GM19035 (cell line): ENCODE measurements around the gene CPSF4.
A peak's percentile ranks its signal among the peaks of the same experiment; 100 is the strongest.
"Not testable (repeated sequence)": the region's sequence is repeated elsewhere in the genome, so short reads cannot be mapped to it uniquely, and the experiment has no call there.

Experiments
- ATAC-seq: cut with Tn5 transposase; IDR thresholded peaks from one replicate; pipeline ENCODE4 v1.9.1; 2021; ENCODE audit not compliant: unreplicated experiment

The CPSF4 gene

DNA sequence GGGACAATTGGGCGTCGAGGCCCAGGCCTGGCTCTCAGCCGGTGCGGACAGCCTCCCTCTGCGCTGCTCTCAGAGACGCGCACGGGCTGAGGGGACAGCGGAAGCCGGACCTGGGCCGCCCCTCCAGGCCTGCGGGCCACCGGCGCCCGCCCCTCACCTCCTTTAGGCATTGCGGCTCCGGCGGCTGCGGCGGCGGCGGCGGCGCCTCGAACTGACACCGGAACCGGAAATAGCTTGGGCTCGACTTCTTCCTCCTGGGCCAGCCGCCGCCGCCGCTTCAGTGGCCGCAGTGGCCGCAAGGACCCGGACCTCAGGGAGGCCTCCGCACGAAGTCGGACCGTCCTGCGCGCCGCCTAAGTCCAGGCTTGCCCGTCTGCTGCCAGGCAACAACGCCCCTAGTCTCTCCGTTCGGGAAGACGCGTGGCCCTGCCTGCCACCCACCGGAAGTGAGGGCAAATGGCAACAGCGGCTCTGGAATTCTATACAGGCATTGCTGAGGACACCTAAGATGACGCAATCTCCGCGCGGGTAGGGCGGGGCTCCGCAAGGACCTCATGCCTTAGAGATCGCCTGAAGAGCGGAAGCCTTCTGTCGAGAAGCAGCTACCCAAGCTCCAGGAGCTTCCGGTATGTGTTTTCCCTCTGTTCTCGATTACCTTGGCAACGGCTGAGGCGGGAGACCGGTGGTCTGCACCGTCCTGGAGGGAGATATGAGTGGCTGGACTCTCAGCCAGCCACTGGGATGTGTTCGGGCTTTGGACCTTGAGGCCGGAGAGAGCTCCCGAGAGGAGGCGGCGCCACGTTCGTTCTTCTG is 30.2 kb upstream of the CPSF4 start, which contains the start of the genes BUD31 and PDAP1:
TSS of gene BUD31 (plus strand) at position 591 of the 813 bp plus-strand sequence. CDS start 2,124 bp downstream, outside the sequence.
TSS of gene PDAP1 (minus strand) at position 219 of the 813 bp plus-strand sequence. CDS start at position 170, 49 bp downstream.
- peak; percentile 79 for ATAC-seq

DNA sequence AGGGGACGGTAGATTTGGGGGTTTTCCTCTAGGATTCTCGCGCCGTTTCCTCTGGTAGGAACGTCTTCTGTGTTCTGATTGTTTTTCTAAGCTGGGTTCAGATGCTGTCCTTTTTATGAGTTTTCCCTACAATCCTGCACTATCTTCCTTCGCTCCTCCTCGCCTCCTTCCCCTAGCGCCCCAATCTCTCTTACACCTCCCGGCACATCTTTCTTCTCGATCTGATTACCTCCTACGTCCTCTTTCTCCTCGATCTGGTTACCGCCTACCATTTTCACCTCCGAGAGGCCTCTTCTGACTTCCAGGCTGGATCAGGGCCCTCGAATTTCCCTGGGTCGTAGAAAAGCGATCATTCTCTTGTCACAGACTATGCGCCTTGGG is 29.6 kb upstream of the CPSF4 start:
- peak; percentile 11 for ATAC-seq

GRCh38 chr7:99409806-99410205 is 28.9 kb upstream of the CPSF4 start:
- no peak for ATAC-seq

DNA sequence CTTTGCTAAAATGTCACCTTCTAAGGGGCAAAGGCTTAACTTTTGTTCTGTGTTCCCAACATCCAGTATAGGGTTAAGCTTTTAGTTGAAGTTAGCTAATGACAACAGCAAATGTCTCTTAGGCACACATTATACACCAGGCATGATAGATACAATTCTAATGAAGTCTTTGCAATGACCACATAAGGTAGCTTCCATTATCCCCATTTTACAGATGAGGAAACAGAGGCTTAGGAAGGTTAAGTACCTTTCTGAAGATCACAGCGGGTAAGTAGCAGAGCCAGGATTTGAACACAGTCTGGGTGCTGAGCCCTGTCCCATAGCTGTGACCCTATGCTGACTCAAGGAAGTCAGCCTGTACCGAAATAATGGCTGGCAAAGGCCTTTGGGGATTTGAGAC is 28.1 kb upstream of the CPSF4 start:
- ATAC-seq = no peak

DNA sequence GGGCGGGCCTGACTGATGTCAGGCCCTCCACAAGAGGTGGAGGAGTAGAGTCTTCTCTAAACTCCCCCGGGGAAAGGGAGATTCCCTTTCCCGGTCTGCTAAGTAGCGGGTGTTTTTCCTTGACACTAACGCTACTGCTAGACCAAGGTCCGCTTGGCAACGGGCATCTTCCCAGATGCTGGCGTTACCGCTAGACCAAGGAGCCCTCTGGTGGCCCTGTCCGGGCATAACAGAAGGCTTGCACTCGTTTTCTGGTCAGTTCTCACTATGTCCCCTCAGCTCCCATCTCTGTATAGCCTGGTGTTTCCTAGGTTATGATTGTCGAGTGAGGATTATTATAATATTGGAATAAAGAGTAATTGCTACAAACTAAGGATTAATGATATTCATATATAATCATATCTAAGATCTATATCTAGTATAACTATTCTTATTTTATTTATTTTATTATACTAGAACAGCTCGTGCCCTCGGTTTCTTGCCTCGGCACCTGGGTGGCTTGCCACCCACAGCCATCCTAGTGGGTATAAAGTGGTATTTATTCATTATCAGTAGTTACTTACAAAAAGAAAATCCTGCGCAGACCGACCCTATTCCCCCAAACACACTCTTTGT is 23.1 kb upstream of the CPSF4 start:
- not testable (repeated sequence) for ATAC-seq

DNA sequence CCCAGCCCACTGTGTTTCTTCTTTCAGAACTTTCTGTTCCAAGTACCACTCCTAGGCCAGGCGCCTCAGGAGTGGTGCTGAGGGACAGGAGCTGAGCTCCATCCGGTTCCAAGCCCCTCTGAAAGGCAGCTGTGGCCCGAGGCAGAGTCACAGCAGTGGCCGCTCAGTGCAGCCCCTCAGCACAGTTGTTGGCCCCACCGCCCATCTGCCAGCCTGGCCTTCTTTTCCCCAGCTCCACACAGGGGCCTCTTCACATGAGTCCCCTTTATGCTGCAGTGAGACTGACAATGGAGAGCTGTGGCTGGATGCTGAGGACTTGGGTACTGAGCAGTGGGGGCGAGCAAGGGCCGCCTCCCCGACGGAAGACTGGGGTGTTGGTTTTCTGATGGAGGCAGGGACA is 20.5 kb upstream of the CPSF4 start:
- ATAC-seq = no peak

- ATAC-seq = no peak
Observed at GRCh38 chr7:99419323-99420021, 19.3 kb upstream of the CPSF4 start.

GRCh38 chr7:99420213-99420612 is 18.5 kb upstream of the CPSF4 start:
- ATAC-seq = no peak

- no peak for ATAC-seq
Observed at GRCh38 chr7:99420986-99421385, 17.8 kb upstream of the CPSF4 start.

- ATAC-seq = no peak
Observed at GRCh38 chr7:99422186-99422585, 16.6 kb upstream of the CPSF4 start.

- ATAC-seq = no peak
Observed at GRCh38 chr7:99422625-99423024, 16.1 kb upstream of the CPSF4 start.

DNA sequence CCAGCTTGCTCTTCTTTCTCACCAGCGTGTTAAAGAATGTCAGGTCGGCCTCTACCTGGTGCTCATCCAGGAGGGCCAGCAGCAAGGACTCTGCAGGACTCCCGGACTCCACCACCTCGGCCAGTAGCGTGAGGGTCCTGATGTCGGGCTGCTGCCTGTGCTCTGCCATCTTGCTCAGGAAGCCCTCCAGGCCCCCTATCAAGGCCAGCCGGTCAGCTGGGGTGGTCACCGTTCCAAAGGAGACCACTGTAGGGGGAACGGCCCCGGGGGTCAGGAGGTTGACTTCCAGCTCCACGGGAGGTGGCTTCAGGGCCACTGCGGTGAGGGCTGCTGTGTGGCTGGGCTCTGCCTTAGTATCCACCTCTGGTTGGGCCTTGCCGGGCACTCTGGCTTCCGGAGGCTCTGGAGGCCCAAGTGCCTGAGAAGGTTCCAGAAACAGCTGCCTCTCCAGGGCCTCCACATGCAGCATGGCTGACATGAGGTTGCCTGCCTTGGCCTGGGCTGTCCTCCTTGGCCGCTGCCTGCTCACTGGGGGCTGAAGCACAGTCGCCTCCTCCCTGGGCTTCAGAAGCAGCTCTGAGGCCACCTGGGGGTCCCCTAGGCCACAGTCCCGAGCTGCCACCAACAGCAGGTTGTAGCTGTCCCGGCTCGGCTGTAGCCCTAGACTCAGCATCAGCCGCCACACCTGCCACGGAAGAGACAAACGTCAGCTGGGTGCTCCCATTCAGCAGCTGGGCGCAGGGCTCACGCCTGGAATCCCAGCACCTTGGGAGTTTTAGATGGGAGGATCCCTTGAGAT is 13.6 kb upstream of the CPSF4 start:
- no peak for ATAC-seq

- ATAC-seq = no peak
Observed at GRCh38 chr7:99428972-99429566, 9.7 kb upstream of the CPSF4 start.

DNA sequence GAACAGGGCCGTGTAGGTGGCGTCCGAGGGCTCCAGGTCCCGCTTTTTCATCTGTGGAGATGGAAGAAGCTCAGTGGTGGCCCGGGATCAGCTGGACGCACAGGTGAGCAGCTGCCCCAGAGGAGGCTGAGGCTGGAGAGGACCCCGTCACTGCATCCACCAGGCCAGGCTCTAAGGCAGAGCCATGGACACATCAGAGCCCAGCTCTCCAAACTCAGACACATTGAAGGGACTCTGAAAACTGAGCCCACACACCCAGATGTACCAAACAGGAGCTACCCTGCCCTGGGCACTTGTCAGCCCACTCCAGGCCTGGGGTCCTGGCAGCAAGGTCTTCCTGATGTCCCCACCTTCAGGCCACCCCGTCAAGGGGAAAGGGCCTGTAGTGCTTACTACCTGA is 9.0 kb upstream of the CPSF4 start:
- ATAC-seq = no peak

DNA sequence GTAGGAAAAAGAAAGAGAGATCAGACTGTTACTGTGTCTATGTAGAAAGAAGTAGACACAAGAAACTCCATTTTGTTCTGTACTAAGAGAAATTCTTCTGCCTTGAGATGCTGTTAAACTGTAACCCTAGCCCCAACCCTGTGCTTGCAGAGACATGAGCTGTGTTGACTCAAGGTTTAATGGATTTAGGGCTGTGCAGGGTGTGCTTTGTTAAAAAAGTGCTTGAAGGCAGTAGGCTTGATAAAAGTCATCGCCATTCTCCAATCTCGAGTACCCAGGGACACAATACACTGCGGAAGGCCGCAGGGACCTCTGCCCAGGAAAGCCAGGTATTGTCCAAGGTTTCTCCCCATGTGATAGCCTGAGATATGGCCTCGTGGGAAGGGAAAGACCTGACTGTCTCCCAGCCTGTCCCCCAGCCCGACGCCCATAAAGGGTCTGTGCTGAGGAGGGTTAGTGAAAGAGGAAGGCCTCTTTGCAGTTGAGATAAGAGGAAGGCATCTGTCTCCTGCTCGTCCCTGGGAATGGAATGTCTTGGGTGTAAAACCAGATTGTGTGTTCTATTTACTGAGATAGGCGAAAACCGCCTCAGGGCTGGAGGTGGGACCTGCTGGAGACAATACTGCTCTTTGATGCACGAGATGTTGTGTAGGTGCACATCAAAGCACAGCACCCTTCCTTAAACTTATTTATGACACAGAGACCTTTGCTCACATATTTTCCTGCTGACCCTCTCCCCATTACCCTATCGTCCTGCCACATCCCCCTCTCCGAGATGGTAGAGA is 6.8 kb upstream of the CPSF4 start:
- not testable (repeated sequence) for ATAC-seq

DNA sequence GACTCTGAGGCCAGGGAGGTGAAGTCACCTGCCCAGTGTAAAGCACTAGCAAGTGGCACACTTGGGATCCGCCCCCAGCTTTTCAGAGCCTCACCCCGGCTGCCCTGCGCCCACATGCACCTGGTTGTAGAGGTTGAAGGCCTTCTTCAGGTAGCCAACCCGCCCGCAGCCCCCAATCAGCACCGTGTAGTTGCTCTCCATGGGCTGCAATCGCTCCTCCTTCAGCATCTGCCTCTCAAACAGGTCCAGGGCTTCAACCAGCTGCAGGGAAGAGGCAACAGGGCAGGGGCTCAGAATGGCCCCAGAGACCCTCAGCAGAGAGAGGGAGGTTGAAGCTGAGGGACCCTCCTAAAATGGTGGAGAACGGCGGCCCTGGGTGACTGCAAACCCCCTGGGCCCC is 5.6 kb upstream of the CPSF4 start:
- ATAC-seq = no peak

- peak; percentile 11 for ATAC-seq
Observed at GRCh38 chr7:99437946-99438572, 684 bp upstream of the CPSF4 start.

DNA sequence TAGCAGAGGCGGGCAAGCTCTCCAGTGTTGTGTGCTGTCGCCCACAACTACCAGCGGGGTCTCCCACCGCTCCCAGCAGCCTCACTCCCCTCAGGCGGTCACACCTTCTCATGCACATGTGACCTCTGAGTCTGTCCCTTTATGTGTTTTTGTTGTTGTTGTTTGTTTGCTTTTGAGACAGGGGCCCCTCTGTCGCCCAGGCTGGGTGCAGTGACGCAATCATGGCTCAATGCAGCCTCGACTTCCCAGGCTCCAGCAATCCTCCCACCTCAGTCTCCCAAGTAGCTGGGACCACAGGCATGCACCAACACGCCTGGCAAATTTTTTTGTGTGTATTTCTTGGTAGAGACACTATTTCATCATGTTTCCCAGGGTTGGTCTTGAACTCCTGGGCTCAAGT is 1.5 kb downstream of the CPSF4 start:
- no peak for ATAC-seq

- ATAC-seq = no peak
Observed at GRCh38 chr7:99446096-99446495, 7.4 kb downstream of the CPSF4 start.
